ENCODE measurements around the gene MYOF.
"Not testable (repeated sequence)": the region's sequence is repeated elsewhere in the genome, so short reads cannot be mapped to it uniquely, and the experiment has no call there.

Gene MYOF

GRCh38 chr10:93456480-93456879 is 25.7 kb downstream of the MYOF start:
- TF ChIP-seq POLR2A (IDR thresholded peaks at IDR 0.05; ENCODE audit: low read depth, low read length): no peak
- FAIRE-seq (no peak), DNase-seq (ENCODE audit: insufficient read length, low spot score) (no peak)

DNA sequence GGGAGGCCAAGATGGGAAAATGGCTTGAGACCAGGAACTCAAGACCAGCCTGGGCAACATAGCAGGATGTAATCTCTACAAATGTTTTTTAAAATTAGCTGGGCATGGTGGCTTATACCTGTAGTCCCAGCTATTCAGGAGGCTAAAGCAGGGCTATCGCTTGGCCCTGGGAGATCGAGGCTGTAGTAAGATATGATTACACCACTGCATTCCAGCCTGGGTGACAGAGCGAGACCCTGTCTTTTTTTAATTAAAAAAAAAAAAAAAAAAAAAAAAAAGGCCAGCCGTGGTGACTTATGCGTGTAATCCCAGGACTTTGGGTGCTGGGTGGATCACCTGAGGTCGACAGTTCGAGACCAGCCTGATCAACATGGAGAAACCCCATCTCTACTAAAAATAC is 27.4 kb downstream of the MYOF start:
- no peak for TF ChIP-seq POLR2A (IDR thresholded peaks at IDR 0.05; ENCODE audit: low read depth, low read length)
- DNase-seq (ENCODE audit: insufficient read length, low spot score) (no peak), FAIRE-seq (no peak)

- TF ChIP-seq POLR2A (IDR thresholded peaks at IDR 0.05; ENCODE audit: low read depth, low read length): no peak
- DNase-seq (ENCODE audit: insufficient read length, low spot score): no peak
- FAIRE-seq: no peak
Measured at GRCh38 chr10:93454146-93454545, 28.0 kb downstream of the MYOF start.

GRCh38 chr10:93452143-93452542 is 30.0 kb downstream of the MYOF start:
- no peak for TF ChIP-seq POLR2A (IDR thresholded peaks at IDR 0.05; ENCODE audit: low read depth, low read length)
- FAIRE-seq: no peak

GRCh38 chr10:93451244-93451947 is 30.7 kb downstream of the MYOF start:
- TF ChIP-seq POLR2A (IDR thresholded peaks at IDR 0.05; ENCODE audit: low read depth, low read length): no peak
- FAIRE-seq: no peak
- DNase-seq (ENCODE audit: insufficient read length, low spot score): no peak

More at GRCh38 chr10:93452143-93452542, 30.0 kb downstream of the MYOF start:
- no peak for DNase-seq (ENCODE audit: insufficient read length, low spot score)

- FAIRE-seq (no peak), DNase-seq (ENCODE audit: insufficient read length, low spot score) (no peak)
- TF ChIP-seq POLR2A (IDR thresholded peaks at IDR 0.05; ENCODE audit: low read depth, low read length): no peak
Measured at GRCh38 chr10:93447970-93448369, 34.2 kb downstream of the MYOF start.

- DNase-seq (ENCODE audit: insufficient read length, low spot score): no peak
- FAIRE-seq: no peak
- TF ChIP-seq POLR2A (IDR thresholded peaks at IDR 0.05; ENCODE audit: low read depth, low read length): no peak
Measured at GRCh38 chr10:93447019-93447418, 35.1 kb downstream of the MYOF start.

GRCh38 chr10:93445978-93446720 is 36.0 kb downstream of the MYOF start:
- FAIRE-seq (no peak), DNase-seq (ENCODE audit: insufficient read length, low spot score) (no peak)
- TF ChIP-seq POLR2A (IDR thresholded peaks at IDR 0.05; ENCODE audit: low read depth, low read length): no peak

GRCh38 chr10:93445097-93445960 is 36.8 kb downstream of the MYOF start:
- peak; percentile 86 for FAIRE-seq
- no peak for TF ChIP-seq POLR2A (IDR thresholded peaks at IDR 0.05; ENCODE audit: low read depth, low read length)
- peak; percentile 73 for DNase-seq (ENCODE audit: insufficient read length, low spot score)

- no peak for FAIRE-seq
- no peak for DNase-seq (ENCODE audit: insufficient read length, low spot score)
- TF ChIP-seq POLR2A (IDR thresholded peaks at IDR 0.05; ENCODE audit: low read depth, low read length): no peak
Measured at GRCh38 chr10:93443481-93443880, 38.7 kb downstream of the MYOF start.

- FAIRE-seq; DNase-seq (ENCODE audit: insufficient read length, low spot score): not testable (repeated sequence)
Measured at GRCh38 chr10:93442721-93443120, 39.4 kb downstream of the MYOF start.

DNA sequence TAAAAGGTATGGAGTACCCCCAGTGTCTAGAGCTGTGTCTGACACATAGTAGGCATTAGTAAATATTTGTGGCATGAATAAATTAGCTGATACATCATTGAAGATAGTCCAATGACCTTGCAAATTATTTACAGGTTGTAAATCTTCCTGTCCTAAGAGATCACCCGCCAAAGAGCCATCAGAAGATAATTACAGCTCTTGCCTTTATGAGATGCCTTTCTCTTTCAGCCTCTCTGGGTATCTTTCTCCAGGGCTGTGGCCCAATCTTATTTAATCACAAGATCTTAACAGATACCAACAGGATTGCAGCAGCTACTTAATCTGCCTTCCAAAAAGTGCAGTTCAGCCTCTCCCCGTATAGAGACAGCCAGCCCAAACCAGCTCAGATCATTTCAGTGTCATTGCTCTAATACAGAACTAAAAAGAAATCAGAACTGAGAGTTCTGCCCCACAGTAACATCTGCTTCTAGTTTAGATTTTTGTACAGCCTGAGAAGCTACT is 41.5 kb downstream of the MYOF start:
- DNase-seq (ENCODE audit: insufficient read length, low spot score) (no peak), FAIRE-seq (no peak)
- no peak for TF ChIP-seq POLR2A (IDR thresholded peaks at IDR 0.05; ENCODE audit: low read depth, low read length)

- no peak for DNase-seq (ENCODE audit: insufficient read length, low spot score)
- TF ChIP-seq POLR2A (IDR thresholded peaks at IDR 0.05; ENCODE audit: low read depth, low read length): no peak
- no peak for FAIRE-seq
Measured at GRCh38 chr10:93438613-93439253, 43.4 kb downstream of the MYOF start.
